ENCODE data around the gene SF3B2. TPM values are rescaled to one million over a fixed set of nuclear protein-coding genes. Genes with fewer than 3 reads are reported as not detected.

SF3B2 gene
- total RNA-seq, 1 experiment from 2014 or later = 358 TPM

DNA sequence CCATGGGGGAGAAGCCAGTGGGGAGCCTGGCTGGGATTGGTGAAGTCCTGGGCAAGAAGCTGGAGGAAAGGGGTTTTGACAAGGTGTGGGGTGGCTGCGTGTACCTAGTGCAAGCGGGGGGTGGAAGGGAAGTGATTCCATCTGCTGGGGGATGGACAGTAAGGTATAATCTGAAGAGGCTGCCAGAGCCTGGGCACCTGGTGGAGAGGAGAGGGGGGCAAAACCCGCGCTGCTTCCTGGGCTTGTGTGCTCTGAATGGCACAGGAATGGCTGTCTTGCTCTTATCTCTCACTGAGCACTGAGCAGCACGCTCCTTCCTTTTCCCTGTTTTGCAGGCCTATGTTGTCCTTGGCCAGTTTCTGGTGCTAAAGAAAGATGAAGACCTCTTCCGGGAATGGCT lies 48.9 kb upstream of the SF3B2 start:
- H3K9me3 ChIP-seq (ENCODE audit: low read depth, low read length, poor library complexity, severe bottlenecking) = no peaks in the 10 kb centered on the region
- BruUV-seq (replicated peaks) = no TSS peak
- ChIA-PET CTCF (no interaction called here), POLR2A (ENCODE audit: low non-redundant PET) (no interaction called here)
- intact Hi-C loops (cut with micrococcal nuclease; ENCODE audit: unreplicated experiment) = loop anchor here (2.0 to 5.0 kb wide), 3 partner anchors 41 to 221 kb away; partner anchors contain the start of genes AP5B1, SART1 and SF3B2
- peak overlapping the region; percentile 93 for H3K27ac ChIP-seq (ENCODE audit: low read depth, low read length, poor library complexity, severe bottlenecking)
- H3K4me3 ChIP-seq (ENCODE audit: low read depth, low read length, poor library complexity, severe bottlenecking) = peak overlapping the region; percentile 63
- TF ChIP-seq CTCF (conservative IDR thresholded peaks at IDR 0.05; ENCODE audit: low read depth, low read length) (no peak), EZH2 (IDR thresholded peaks at IDR 0.05; ENCODE audit: borderline replicate concordance, low read depth, low read length, poor library complexity, severe bottlenecking) (no peak)
- peaks cover 41% of the 10 kb centered on the region for H3K36me3 ChIP-seq (ENCODE audit: insufficient read depth, low read length, poor library complexity, severe bottlenecking)
- no peak for DNase-seq (ENCODE audit: low spot score)
- no peaks in the 10 kb centered on the region for H3K27me3 ChIP-seq (replicated peaks; ENCODE audit: insufficient read depth, low read depth, low read length, poor library complexity)
- H3K4me1 ChIP-seq (ENCODE audit: insufficient read depth, low read length, poor library complexity, severe bottlenecking) = peaks cover 3% of the 10 kb centered on the region

GRCh38 chr11:66004186-66004585 lies 48.0 kb upstream of the SF3B2 start:
- Histone ChIP-seq H3K9me3 (ENCODE audit: low read depth, low read length, poor library complexity, severe bottlenecking) (no peaks in the 10 kb centered on the region), H3K27me3 (replicated peaks; ENCODE audit: insufficient read depth, low read depth, low read length, poor library complexity) (no peaks in the 10 kb centered on the region), H3K4me3 (ENCODE audit: low read depth, low read length, poor library complexity, severe bottlenecking) (no peak overlapping the region), H3K36me3 (ENCODE audit: insufficient read depth, low read length, poor library complexity, severe bottlenecking) (peaks cover 32% of the 10 kb centered on the region), H3K4me1 (ENCODE audit: insufficient read depth, low read length, poor library complexity, severe bottlenecking) (peaks cover 3% of the 10 kb centered on the region), H3K27ac (ENCODE audit: low read depth, low read length, poor library complexity, severe bottlenecking) (no peak overlapping the region)
- TF ChIP-seq EZH2 (IDR thresholded peaks at IDR 0.05; ENCODE audit: borderline replicate concordance, low read depth, low read length, poor library complexity, severe bottlenecking) (no peak), CTCF (conservative IDR thresholded peaks at IDR 0.05; ENCODE audit: low read depth, low read length) (no peak)
- no TSS peak for BruUV-seq (replicated peaks)
- DNase-seq (ENCODE audit: low spot score) = no peak
- POLR2A ChIA-PET (ENCODE audit: low non-redundant PET) = no interaction called here
- CTCF ChIA-PET = no interaction called here
- intact Hi-C loops (cut with micrococcal nuclease; ENCODE audit: unreplicated experiment) = loop anchor here (5.0 kb wide), 2 partner anchors 42 to 222 kb away; partner anchors contain the start of genes AP5B1 and SART1

GRCh38 chr11:66006134-66006890 lies 45.9 kb upstream of the SF3B2 start:
- Histone ChIP-seq H3K4me1 (ENCODE audit: insufficient read depth, low read length, poor library complexity, severe bottlenecking) (peaks cover 3% of the 10 kb centered on the region), H3K27ac (ENCODE audit: low read depth, low read length, poor library complexity, severe bottlenecking) (no peak overlapping the region), H3K36me3 (ENCODE audit: insufficient read depth, low read length, poor library complexity, severe bottlenecking) (peaks cover 20% of the 10 kb centered on the region), H3K27me3 (replicated peaks; ENCODE audit: insufficient read depth, low read depth, low read length, poor library complexity) (no peaks in the 10 kb centered on the region), H3K4me3 (ENCODE audit: low read depth, low read length, poor library complexity, severe bottlenecking) (no peak overlapping the region), H3K9me3 (ENCODE audit: low read depth, low read length, poor library complexity, severe bottlenecking) (no peaks in the 10 kb centered on the region)
- TF ChIP-seq EZH2 (IDR thresholded peaks at IDR 0.05; ENCODE audit: borderline replicate concordance, low read depth, low read length, poor library complexity, severe bottlenecking) (no peak), CTCF (conservative IDR thresholded peaks at IDR 0.05; ENCODE audit: low read depth, low read length) (no peak)
- POLR2A ChIA-PET (ENCODE audit: low non-redundant PET) = no interaction called here
- CTCF ChIA-PET = no interaction called here
- DNase-seq (ENCODE audit: low spot score) = no peak
- BruUV-seq (replicated peaks) = no TSS peak
- intact Hi-C loops (cut with micrococcal nuclease; ENCODE audit: unreplicated experiment) = no loop called here
